ENCODE data around the gene CDK5RAP2.

- no peak for TF ChIP-seq POLR2A (IDR thresholded peaks at IDR 0.05)
- TF ChIP-seq, protein P1, sequence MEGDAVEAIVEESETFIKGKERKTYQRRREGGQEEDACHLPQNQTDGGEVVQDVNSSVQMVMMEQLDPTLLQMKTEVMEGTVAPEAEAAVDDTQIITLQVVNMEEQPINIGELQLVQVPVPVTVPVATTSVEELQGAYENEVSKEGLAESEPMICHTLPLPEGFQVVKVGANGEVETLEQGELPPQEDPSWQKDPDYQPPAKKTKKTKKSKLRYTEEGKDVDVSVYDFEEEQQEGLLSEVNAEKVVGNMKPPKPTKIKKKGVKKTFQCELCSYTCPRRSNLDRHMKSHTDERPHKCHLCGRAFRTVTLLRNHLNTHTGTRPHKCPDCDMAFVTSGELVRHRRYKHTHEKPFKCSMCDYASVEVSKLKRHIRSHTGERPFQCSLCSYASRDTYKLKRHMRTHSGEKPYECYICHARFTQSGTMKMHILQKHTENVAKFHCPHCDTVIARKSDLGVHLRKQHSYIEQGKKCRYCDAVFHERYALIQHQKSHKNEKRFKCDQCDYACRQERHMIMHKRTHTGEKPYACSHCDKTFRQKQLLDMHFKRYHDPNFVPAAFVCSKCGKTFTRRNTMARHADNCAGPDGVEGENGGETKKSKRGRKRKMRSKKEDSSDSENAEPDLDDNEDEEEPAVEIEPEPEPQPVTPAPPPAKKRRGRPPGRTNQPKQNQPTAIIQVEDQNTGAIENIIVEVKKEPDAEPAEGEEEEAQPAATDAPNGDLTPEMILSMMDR (IDR thresholded peaks at IDR 0.05), result no peak
These were observed 171.2 kb downstream of the CDK5RAP2 start for GRCh38 chr9:120408680-120409258.
